Naive B cell (primary cell): ENCODE data around the gene MVD. TPM values are rescaled to one million over a fixed set of nuclear protein-coding genes. Genes with fewer than 3 reads are reported as not detected.

Experiments used
- ATAC-seq, 2 donors: fragments of 150-1000 bp; cut with Tn5 transposase; 2 replicates each; pipeline ENCODE4 v1.10.0; 2021; ENCODE audit warnings: low read depth in 2 of 2, mild to moderate bottlenecking in 2 of 2, moderate library complexity in 2 of 2
- DNase-seq: peaks from one replicate; pipeline ENCODE4 v3.0.0; 2022
- H3K27ac Mint-ChIP-seq, 6 donors: one replicate each; pipeline ENCODE4 v1.8.0; 2020 to 2022; ENCODE audit warnings: mild to moderate bottlenecking in 6 of 6, mixed read lengths in 6 of 6, moderate library complexity in 5 of 6, inconsistent platforms in 2 of 6
- H3K27me3 Mint-ChIP-seq, 3 donors: one replicate each; pipeline ENCODE4 v1.8.0; 2021 to 2022; ENCODE audit warnings: mixed read lengths in 3 of 3, mild to moderate bottlenecking in 1 of 3
- H3K36me3 Mint-ChIP-seq, 2 donors: one replicate each; pipeline ENCODE4 v1.8.0; 2020 to 2022; ENCODE audit warnings: mixed read lengths in 2 of 2, inconsistent platforms in 1 of 2, mild to moderate bottlenecking in 1 of 2
- H3K4me1 Mint-ChIP-seq, 3 donors: one replicate each; pipeline ENCODE4 v1.8.0; 2020 to 2022; ENCODE audit warnings: mixed read lengths in 3 of 3, inconsistent platforms in 1 of 3, mild to moderate bottlenecking in 1 of 3, moderate library complexity in 1 of 3
- H3K4me3 Mint-ChIP-seq, 8 donors: one replicate each; pipeline ENCODE4 v1.8.0; 2020 to 2022; ENCODE audit warnings: mild to moderate bottlenecking in 8 of 8, mixed read lengths in 8 of 8, moderate library complexity in 8 of 8, inconsistent platforms in 2 of 8
- H3K9me3 Mint-ChIP-seq, 7 donors: one replicate each; pipeline ENCODE4 v1.8.0; 2020 to 2022; ENCODE audit warnings: mixed read lengths in 7 of 7, mild to moderate bottlenecking in 5 of 7, inconsistent platforms in 2 of 7, moderate library complexity in 1 of 7
- polyA plus RNA-seq, 6 donors: library from polyadenylated mRNA; unstranded; fragments of 300-500 nt; fragmentation: Illumina TruSeq; gene quantifications; one replicate each; pipeline ENCODE4 v1.2.3, GENCODE V29; 2021; ENCODE audit warnings: low read depth in 6 of 6

MVD gene
- 10 to 100 TPM in 5 of 6 donors, 1 to 10 TPM in 1; 9.7 to 36.1 (median 18.2) TPM for polyA plus RNA-seq

- Mint-ChIP-seq H3K27me3 (no peaks in the 10 kb centered on the region), H3K36me3 (no peaks in the 10 kb centered on the region), H3K4me3 (peak within 1 kb of the TSS; percentile 92 to 96 (median 95)), H3K4me1 (peaks cover 22 to 36% (median 35%) of the 10 kb centered on the region in 3 donors), H3K9me3 (no peaks in the 10 kb centered on the region), H3K27ac (peak within 1 kb of the TSS; percentile 94 to 98 (median 96))
- ATAC-seq (peak; percentile 97 to 98), DNase-seq (peak; percentile 96)
These were observed at the start of gene MVD for GRCh38 chr16:88662843-88663606. Gene MVD, minus strand, starts transcription at chr16:88663091. Its CDS starts 11 bp downstream, at chr16:88663080.

GRCh38 chr16:88712362-88712979 lies 49.6 kb upstream of the MVD start:
- Mint-ChIP-seq H3K4me3 (no peak overlapping the region), H3K27ac (peak overlapping the region in 1 of 6 donors; percentile 59), H3K9me3 (no peaks in the 10 kb centered on the region), H3K4me1 (peaks cover 4 to 18% (median 4%) of the 10 kb centered on the region in 3 donors), H3K27me3 (no peaks in the 10 kb centered on the region), H3K36me3 (peaks cover 0 to 6% of the 10 kb centered on the region in 2 donors)
- ATAC-seq, result no peak
- no peak for DNase-seq

- H3K27me3 Mint-ChIP-seq, result no peaks in the 10 kb centered on the region
- peaks cover 10 to 24% (median 10%) of the 10 kb centered on the region in 3 donors for H3K4me1 Mint-ChIP-seq
- DNase-seq, result no peak
- no peak for ATAC-seq
- H3K27ac Mint-ChIP-seq, result peak overlapping the region in 1 of 6 donors; percentile 59
- no peaks in the 10 kb centered on the region for H3K36me3 Mint-ChIP-seq
- no peaks in the 10 kb centered on the region for H3K9me3 Mint-ChIP-seq
- no peak overlapping the region for H3K4me3 Mint-ChIP-seq
These were observed 49.0 kb upstream of the MVD start for GRCh38 chr16:88711750-88712340.

GRCh38 chr16:88710556-88710955 lies 47.7 kb upstream of the MVD start:
- DNase-seq, result no peak
- ATAC-seq, result no peak
- Mint-ChIP-seq H3K27me3 (no peaks in the 10 kb centered on the region), H3K4me1 (peaks cover 11 to 26% (median 11%) of the 10 kb centered on the region in 3 donors), H3K4me3 (no peak overlapping the region), H3K9me3 (no peaks in the 10 kb centered on the region), H3K27ac (peak overlapping the region in 1 of 6 donors; percentile 19), H3K36me3 (no peaks in the 10 kb centered on the region)

- Mint-ChIP-seq H3K27ac (peak overlapping the region; percentile 63 to 94 (median 73)), H3K36me3 (no peaks in the 10 kb centered on the region), H3K27me3 (no peaks in the 10 kb centered on the region), H3K4me1 (peaks cover 37 to 59% (median 45%) of the 10 kb centered on the region in 3 donors), H3K9me3 (no peaks in the 10 kb centered on the region), H3K4me3 (peak overlapping the region; percentile 76 to 92 (median 84))
- DNase-seq (no peak), ATAC-seq (no peak)
These were observed 44.3 kb upstream of the MVD start for GRCh38 chr16:88706965-88707826.

GRCh38 chr16:88706229-88706964 lies 43.5 kb upstream of the MVD start, which contains the start of the genes CTU2 and RNF166:
Gene CTU2, plus strand, starts transcription at chr16:88706503. Its CDS starts 28 bp downstream, at chr16:88706531.
Gene RNF166, minus strand, starts transcription at chr16:88706408. Its CDS starts 83 bp downstream, at chr16:88706325.
- Mint-ChIP-seq H3K27me3 (no peaks in the 10 kb centered on the region), H3K27ac (peak within 1 kb of the TSS; percentile 84 to 97 (median 95)), H3K4me1 (peaks cover 40 to 65% (median 53%) of the 10 kb centered on the region in 3 donors), H3K9me3 (no peaks in the 10 kb centered on the region), H3K36me3 (no peaks in the 10 kb centered on the region), H3K4me3 (peak within 1 kb of the TSS; percentile 85 to 98 (median 93))
- peak; percentile 81 to 83 for ATAC-seq
- DNase-seq, result peak; percentile 93

- ATAC-seq, result peak; percentile 16 to 22
- no peaks in the 10 kb centered on the region for H3K36me3 Mint-ChIP-seq
- peak overlapping the region; percentile 84 to 97 (median 92) for H3K27ac Mint-ChIP-seq
- peak; percentile 34 for DNase-seq
- no peaks in the 10 kb centered on the region for H3K9me3 Mint-ChIP-seq
- no peaks in the 10 kb centered on the region for H3K27me3 Mint-ChIP-seq
- peak overlapping the region; percentile 85 to 98 (median 93) for H3K4me3 Mint-ChIP-seq
- H3K4me1 Mint-ChIP-seq, result peaks cover 44 to 69% (median 59%) of the 10 kb centered on the region in 3 donors
These were observed 42.9 kb upstream of the MVD start for GRCh38 chr16:88705801-88706228.

GRCh38 chr16:88705076-88705684 lies 42.3 kb upstream of the MVD start:
- Mint-ChIP-seq H3K27ac (peak overlapping the region; percentile 84 to 97 (median 92)), H3K27me3 (no peaks in the 10 kb centered on the region), H3K36me3 (no peaks in the 10 kb centered on the region), H3K4me1 (peaks cover 43 to 73% (median 65%) of the 10 kb centered on the region in 3 donors), H3K4me3 (peak overlapping the region; percentile 81 to 98 (median 93)), H3K9me3 (no peaks in the 10 kb centered on the region)
- ATAC-seq (no peak), DNase-seq (peak; percentile 29)

GRCh38 chr16:88703486-88704309 lies 40.8 kb upstream of the MVD start:
- no peaks in the 10 kb centered on the region for H3K9me3 Mint-ChIP-seq
- no peaks in the 10 kb centered on the region for H3K27me3 Mint-ChIP-seq
- no peaks in the 10 kb centered on the region for H3K36me3 Mint-ChIP-seq

GRCh38 chr16:88702371-88703210 lies 39.7 kb upstream of the MVD start:
- no peaks in the 10 kb centered on the region for H3K36me3 Mint-ChIP-seq
- peak overlapping the region; percentile 92 to 96 (median 94) for H3K27ac Mint-ChIP-seq
- no peaks in the 10 kb centered on the region for H3K27me3 Mint-ChIP-seq
- peaks cover 49 to 74% (median 68%) of the 10 kb centered on the region in 3 donors for H3K4me1 Mint-ChIP-seq
- no peak for DNase-seq
- H3K4me3 Mint-ChIP-seq, result peak overlapping the region; percentile 77 to 98 (median 88)
- no peaks in the 10 kb centered on the region for H3K9me3 Mint-ChIP-seq
- no peak for ATAC-seq

More at GRCh38 chr16:88703486-88704309, 40.8 kb upstream of the MVD start:
- H3K4me1 Mint-ChIP-seq, result peaks cover 49 to 73% (median 69%) of the 10 kb centered on the region in 3 donors
- H3K4me3 Mint-ChIP-seq, result peak overlapping the region; percentile 77 to 98 (median 88)
- peak overlapping the region; percentile 90 to 96 (median 92) for H3K27ac Mint-ChIP-seq
- peak; percentile 62 for DNase-seq
- ATAC-seq, result peak in 1 of 2 donors; percentile 8
